ENCODE results near the gene ATG5.

ATG5 gene
- 37.2 to 66.8 reads per million in 2 donors for total RNA-seq

GRCh38 chr6:106325336-106326178 is at the start of gene ATG5:
ATG5 (minus strand) TSS chr6:106325760; CDS start chr6:106316208, 9,552 bp downstream.
- DNase-seq, result peak; percentile 100

- no peak for DNase-seq
These were observed 48.1 kb upstream of the ATG5 start for GRCh38 chr6:106373502-106374239.

- no peak for DNase-seq
These were observed 47.4 kb upstream of the ATG5 start for GRCh38 chr6:106372838-106373501.

GRCh38 chr6:106370639-106371038 is 45.1 kb upstream of the ATG5 start:
- no peak for DNase-seq

- DNase-seq, result no peak
These were observed 44.2 kb upstream of the ATG5 start for GRCh38 chr6:106369739-106370138.

- no peak for DNase-seq
These were observed 38.0 kb upstream of the ATG5 start for GRCh38 chr6:106363401-106364138.

- DNase-seq, result peak; percentile 4
These were observed 35.5 kb upstream of the ATG5 start for GRCh38 chr6:106360989-106361430.

GRCh38 chr6:106360410-106360988 is 34.9 kb upstream of the ATG5 start, which contains the start of gene CRYBG1:
CRYBG1 (plus strand) TSS chr6:106360717; CDS start chr6:106360909, 192 bp downstream.
- DNase-seq, result peak; percentile 73

GRCh38 chr6:106359959-106360409 is 34.4 kb upstream of the ATG5 start:
- DNase-seq, result no peak

- DNase-seq, result no peak
These were observed 30.8 kb upstream of the ATG5 start for GRCh38 chr6:106356378-106356777.

GRCh38 chr6:106347219-106347618 is 21.7 kb upstream of the ATG5 start:
- no peak for DNase-seq

- peak; percentile 15 for DNase-seq
These were observed 13.9 kb upstream of the ATG5 start for GRCh38 chr6:106339334-106340029.

GRCh38 chr6:106334646-106335448 is 9.3 kb upstream of the ATG5 start:
- peak; percentile 28 for DNase-seq

- DNase-seq, result no peak
These were observed 729 bp downstream of the ATG5 start for GRCh38 chr6:106324726-106325335.

GRCh38 chr6:106321940-106322339 is 3.6 kb downstream of the ATG5 start:
- no peak for DNase-seq

- DNase-seq, result no peak
These were observed 6.7 kb downstream of the ATG5 start for GRCh38 chr6:106318851-106319250.

- no peak for DNase-seq
These were observed 7.5 kb downstream of the ATG5 start for GRCh38 chr6:106318061-106318460.

- DNase-seq, result no peak
These were observed 9.2 kb downstream of the ATG5 start for GRCh38 chr6:106316375-106316766.

- no peak for DNase-seq
These were observed 9.7 kb downstream of the ATG5 start for GRCh38 chr6:106315765-106316374.

All from T-helper 9 cell (primary cell).